Hepatocyte (in vitro differentiated cells): ENCODE measurements around the gene CASTOR2.

Source experiments
- EZH2 ChIP-seq: fragments of 200-600 bp; sonication (generic); IDR thresholded peaks from 2 replicates; pipeline ENCODE4 v1.6.1; 2016; ENCODE audit warnings: antibody characterized with exemption, mild to moderate bottlenecking, borderline replicate concordance
- EZH2phosphoT487 ChIP-seq: fragments of 200-600 bp; sonication (generic); IDR thresholded peaks from one replicate; pipeline ENCODE4 v1.6.1; 2018; ENCODE audit warnings: antibody characterized with exemption, mild to moderate bottlenecking, low read depth, moderate library complexity; ENCODE audit not compliant: unreplicated experiment, severe bottlenecking
- TF ChIP-seq, protein P1 (sequence below): fragments of 200-600 bp; sonication (generic); IDR thresholded peaks from 2 replicates; pipeline ENCODE4 v1.5.1; 2016; ENCODE audit warnings: antibody characterized with exemption, mild to moderate bottlenecking; ENCODE audit not compliant: poor library complexity

DNA sequence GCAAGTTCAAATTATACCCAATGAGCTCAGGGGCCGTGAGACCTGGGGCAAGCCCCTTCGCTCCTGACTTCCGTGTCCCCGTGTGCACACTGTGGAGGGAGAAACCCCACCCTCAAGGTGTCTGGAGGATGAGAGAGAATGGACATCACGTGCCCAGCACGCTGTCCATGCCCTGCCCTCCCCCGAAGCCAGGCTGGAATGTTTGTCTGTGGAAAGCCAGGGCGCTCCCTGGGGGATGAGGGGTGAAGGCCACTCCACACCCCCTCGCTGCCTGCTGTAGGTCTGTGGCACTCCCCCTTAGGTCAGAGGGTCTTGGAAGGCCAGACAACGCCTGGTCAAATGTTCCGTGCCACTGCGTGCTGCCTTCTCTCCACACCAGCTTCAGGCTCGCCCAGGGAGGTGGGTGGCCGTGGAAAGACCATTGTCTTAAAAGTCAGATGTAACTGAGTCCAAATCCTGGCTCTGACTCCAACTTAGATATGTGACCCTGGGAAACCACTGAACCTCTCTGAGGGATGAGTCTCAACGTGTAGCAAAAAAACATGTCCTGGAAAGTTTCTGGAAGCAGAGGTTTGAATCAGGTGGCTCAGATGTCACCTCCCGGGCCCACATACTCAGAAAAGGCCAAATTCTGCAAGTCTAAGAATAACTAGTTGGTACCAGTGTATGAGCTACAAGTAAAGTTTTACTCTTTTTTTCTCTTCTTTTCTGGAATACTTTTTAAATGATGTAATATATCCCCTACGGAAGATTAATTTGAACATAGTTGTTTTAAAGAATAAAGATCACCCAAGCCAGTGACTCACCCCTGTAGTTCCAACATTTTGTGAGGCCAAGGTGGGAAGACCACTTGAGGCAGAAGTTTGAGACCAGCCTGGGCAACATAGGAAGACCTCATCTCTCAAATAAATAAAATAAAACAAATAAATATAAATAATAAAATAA is 84.2 kb downstream of the CASTOR2 start:
- TF ChIP-seq, protein P1, sequence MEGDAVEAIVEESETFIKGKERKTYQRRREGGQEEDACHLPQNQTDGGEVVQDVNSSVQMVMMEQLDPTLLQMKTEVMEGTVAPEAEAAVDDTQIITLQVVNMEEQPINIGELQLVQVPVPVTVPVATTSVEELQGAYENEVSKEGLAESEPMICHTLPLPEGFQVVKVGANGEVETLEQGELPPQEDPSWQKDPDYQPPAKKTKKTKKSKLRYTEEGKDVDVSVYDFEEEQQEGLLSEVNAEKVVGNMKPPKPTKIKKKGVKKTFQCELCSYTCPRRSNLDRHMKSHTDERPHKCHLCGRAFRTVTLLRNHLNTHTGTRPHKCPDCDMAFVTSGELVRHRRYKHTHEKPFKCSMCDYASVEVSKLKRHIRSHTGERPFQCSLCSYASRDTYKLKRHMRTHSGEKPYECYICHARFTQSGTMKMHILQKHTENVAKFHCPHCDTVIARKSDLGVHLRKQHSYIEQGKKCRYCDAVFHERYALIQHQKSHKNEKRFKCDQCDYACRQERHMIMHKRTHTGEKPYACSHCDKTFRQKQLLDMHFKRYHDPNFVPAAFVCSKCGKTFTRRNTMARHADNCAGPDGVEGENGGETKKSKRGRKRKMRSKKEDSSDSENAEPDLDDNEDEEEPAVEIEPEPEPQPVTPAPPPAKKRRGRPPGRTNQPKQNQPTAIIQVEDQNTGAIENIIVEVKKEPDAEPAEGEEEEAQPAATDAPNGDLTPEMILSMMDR: no peak
- TF ChIP-seq EZH2phosphoT487 (no peak), EZH2 (no peak)
